Measurements from ENCODE around the gene TFDP2. TPM values are rescaled to one million over a fixed set of nuclear protein-coding genes. Genes with fewer than 3 reads are reported as not detected.
"Not testable (repeated sequence)": the region's sequence is repeated elsewhere in the genome, so short reads cannot be mapped to it uniquely, and the experiment has no call there.

TFDP2 gene
- total RNA-seq, 1 donor from 2014 or later, result 69.0 TPM

DNA sequence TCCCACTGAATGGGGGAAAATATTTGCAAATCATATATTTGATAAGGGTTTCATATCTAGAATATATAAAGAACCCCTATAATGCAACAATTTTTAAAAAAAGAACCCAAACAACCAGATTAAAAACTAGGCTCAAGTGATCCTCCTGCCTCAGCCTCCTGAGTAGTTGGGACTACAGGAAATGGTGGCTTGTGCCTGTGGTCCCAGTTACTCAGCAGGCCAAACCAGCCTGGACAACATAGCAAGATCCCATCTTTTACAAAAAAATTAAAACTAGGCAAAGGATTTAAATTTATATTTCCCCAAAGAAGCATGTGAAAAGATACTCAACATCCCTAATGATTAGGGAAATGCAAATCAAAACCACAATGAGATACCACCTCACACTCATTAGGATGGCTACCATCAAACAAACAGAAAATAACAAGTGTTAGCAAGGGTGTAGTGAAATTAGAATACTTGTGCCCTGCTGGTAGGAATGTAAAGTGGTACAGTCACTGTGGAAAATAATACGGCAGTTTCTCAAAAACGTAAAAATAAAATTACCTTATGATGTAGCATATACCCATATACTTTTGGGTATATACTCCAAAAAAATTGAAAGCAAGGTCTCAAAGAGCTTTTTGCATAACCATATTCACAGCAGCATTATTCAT, 19.7 kb downstream of the TFDP2 start:
- DNase-seq (ENCODE audit: low spot score) (no peak), ATAC-seq (no peak)
- intact Hi-C loops (cut with DNase I), result loop anchor here (2.0 kb wide), 1 partner anchor 149 kb away; no protein-coding TSS in a partner anchor

- intact Hi-C loops (cut with DNase I), result loop anchor here (2.0 kb wide), 1 partner anchor 151 kb away; no protein-coding TSS in a partner anchor
- no peak for ATAC-seq
- no peak for DNase-seq (ENCODE audit: low spot score)
These were observed 21.2 kb downstream of the TFDP2 start for GRCh38 chr3:142127941-142128658.

DNA sequence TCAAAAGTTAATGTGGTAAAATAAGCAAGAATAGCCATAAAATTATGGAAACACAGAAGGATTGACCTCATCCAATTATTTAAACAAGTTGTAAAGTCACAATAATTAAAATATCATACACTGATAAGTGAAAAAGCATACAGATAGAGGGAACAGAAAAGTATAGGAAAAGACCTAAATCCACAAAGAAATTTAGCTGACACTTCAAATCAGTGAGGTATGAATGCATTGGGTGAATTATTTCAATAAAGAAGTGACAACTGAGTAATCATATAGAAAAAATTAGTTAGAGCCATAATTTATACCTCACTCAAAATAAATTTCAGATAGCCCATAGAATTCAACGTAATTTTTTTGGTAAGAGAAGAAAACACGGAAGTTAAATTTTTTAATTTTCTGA, 25.1 kb downstream of the TFDP2 start:
- DNase-seq (ENCODE audit: low spot score), result no peak

GRCh38 chr3:142120707-142121106, 28.6 kb downstream of the TFDP2 start:
- no peak for DNase-seq (ENCODE audit: low spot score)
- intact Hi-C loops (cut with DNase I), result no loop called here
- ATAC-seq, result no peak

More for the DNA sequence above, 25.1 kb downstream of the TFDP2 start:
- no peak for ATAC-seq
- intact Hi-C loops (cut with DNase I), result no loop called here

GRCh38 chr3:142118911-142119310, 30.4 kb downstream of the TFDP2 start:
- DNase-seq (ENCODE audit: low spot score), result no peak
- no peak for ATAC-seq
- intact Hi-C loops (cut with DNase I), result no loop called here

- ATAC-seq (no peak), DNase-seq (ENCODE audit: low spot score) (no peak)
- intact Hi-C loops (cut with DNase I), result no loop called here
These were observed 32.1 kb downstream of the TFDP2 start for GRCh38 chr3:142117056-142117851.

- no peak for DNase-seq (ENCODE audit: low spot score)
- ATAC-seq, result no peak
- intact Hi-C loops (cut with DNase I), result no loop called here
These were observed 33.3 kb downstream of the TFDP2 start for GRCh38 chr3:142115867-142116668.

DNA sequence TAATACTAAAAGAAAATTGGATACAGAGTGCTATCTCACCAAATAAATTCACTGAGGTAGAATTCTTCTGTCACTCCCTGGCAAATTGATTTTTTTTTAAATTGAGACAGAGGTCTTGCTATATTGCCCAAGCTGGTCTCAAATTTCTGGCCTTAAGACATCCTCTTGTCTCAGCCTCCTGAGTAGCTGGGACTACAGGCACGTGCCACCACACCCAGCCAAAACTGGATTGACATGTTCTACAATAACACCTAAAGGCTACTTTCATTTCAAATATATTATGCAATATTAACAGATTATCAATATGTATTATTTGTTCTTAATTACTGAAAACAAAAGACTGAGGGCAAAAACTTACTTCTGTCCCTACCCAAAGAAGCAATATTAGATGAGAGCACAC, 36.7 kb downstream of the TFDP2 start:
- ATAC-seq (no peak), DNase-seq (ENCODE audit: low spot score) (no peak)
- intact Hi-C loops (cut with DNase I), result no loop called here

DNA sequence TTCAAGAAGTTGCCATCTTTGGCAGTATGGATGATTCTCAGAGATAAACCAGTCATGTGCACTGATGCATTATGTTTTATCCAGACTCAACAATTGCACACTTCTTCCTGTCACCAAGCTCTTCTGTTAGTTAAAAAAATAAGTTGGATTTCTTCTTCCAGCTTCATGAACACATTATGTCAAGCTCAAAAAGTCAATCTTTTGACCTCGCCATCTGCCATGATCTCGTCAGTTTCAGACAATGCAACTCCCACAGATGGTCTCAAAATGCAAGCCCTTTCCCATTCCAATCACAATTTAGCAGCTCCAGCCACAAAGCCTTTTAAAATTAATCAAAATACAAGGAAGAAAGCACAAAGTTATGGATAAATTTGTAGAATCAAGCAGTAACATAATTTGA, 42.8 kb downstream of the TFDP2 start:
- DNase-seq (ENCODE audit: low spot score) (no peak), ATAC-seq (no peak)
- intact Hi-C loops (cut with DNase I), result no loop called here

DNA sequence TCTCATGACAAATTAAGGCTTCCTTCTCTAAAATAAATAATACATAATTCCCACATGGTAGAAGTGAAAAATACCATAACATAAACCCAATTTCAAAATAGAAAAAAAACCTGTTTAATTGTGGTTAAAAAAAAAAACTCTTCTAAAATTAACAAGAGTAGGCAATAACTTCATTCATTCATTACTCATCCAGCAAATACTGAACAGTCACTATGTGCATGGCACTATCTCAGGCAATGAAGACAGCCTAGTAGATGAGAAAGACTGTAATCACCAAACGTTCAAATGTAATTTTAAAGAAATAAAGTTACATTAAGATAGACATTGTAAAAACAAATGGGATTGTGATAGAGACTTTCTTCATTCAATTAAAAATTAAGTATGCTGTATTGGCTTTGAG, 43.4 kb downstream of the TFDP2 start:
- intact Hi-C loops (cut with DNase I), result no loop called here
- DNase-seq (ENCODE audit: low spot score) (no peak), ATAC-seq (no peak)

GRCh38 chr3:142104763-142105162, 44.6 kb downstream of the TFDP2 start:
- DNase-seq (ENCODE audit: low spot score) (no peak), ATAC-seq (no peak)
- intact Hi-C loops (cut with DNase I), result no loop called here

- no peak for ATAC-seq
- no peak for DNase-seq (ENCODE audit: low spot score)
- intact Hi-C loops (cut with DNase I), result no loop called here
These were observed 50.4 kb downstream of the TFDP2 start for GRCh38 chr3:142098964-142099363.

GRCh38 chr3:142097099-142097843, 52.1 kb downstream of the TFDP2 start:
- no peak for DNase-seq (ENCODE audit: low spot score)
- ATAC-seq, result no peak
- intact Hi-C loops (cut with DNase I), result no loop called here

- intact Hi-C loops (cut with DNase I), result no loop called here
- DNase-seq (ENCODE audit: low spot score) (no peak), ATAC-seq (no peak)
These were observed 53.5 kb downstream of the TFDP2 start for GRCh38 chr3:142095841-142096240.

GRCh38 chr3:142088925-142089324, 60.4 kb downstream of the TFDP2 start:
- DNase-seq (ENCODE audit: low spot score); ATAC-seq; intact Hi-C loops (cut with DNase I): not testable (repeated sequence)

DNA sequence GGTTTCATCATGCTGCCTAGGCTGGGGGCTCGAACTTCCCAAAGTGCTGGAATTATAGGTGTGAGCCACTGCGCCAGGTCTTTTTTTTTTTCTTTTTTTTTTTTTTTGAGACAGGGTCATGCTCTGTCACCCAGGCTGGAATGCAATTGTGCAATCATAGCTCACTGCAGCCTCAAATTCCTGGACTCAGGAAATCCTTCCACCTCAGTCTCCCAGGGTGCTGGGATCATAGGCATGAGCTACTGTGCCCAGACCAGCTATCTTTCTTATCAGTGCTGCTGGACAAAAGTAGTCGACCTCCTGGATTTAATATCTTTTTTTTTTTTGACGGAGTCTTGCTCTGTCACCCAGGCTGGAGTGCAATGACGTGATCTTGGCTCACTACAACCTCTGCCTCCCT, 60.8 kb downstream of the TFDP2 start:
- ATAC-seq (no peak), DNase-seq (ENCODE audit: low spot score) (no peak)
- intact Hi-C loops (cut with DNase I), result no loop called here

GRCh38 chr3:142087676-142088075, 61.7 kb downstream of the TFDP2 start:
- no peak for DNase-seq (ENCODE audit: low spot score)
- no peak for ATAC-seq
- intact Hi-C loops (cut with DNase I), result no loop called here

GRCh38 chr3:142086581-142087090, 62.7 kb downstream of the TFDP2 start:
- DNase-seq (ENCODE audit: low spot score), result no peak
- intact Hi-C loops (cut with DNase I), result no loop called here
- ATAC-seq, result no peak
